SJCRH30 (cell line): ENCODE results near the gene MAPK14. TPM values are rescaled to one million over a fixed set of nuclear protein-coding genes. Genes with fewer than 3 reads are reported as not detected.
"Not testable (repeated sequence)": the region's sequence is repeated elsewhere in the genome, so short reads cannot be mapped to it uniquely, and the experiment has no call there.

ENCODE experiments used
- DNase-seq, 2 experiments: peaks; one replicate each; pipeline ENCODE4 v3.0.0-alpha.2; 2015 to 2020
- H3K27ac ChIP-seq: fragments of 250-450 bp; sonication (Bioruptor Pico); 2 replicates; pipeline ENCODE4 v1.5.1; 2020; ENCODE audit warnings: mild to moderate bottlenecking, moderate library complexity
- H3K27me3 ChIP-seq: fragments of 250-450 bp; sonication (Bioruptor Pico); 2 replicates; pipeline ENCODE4 v1.5.1; 2020; ENCODE audit warnings: mild to moderate bottlenecking, moderate library complexity
- H3K36me3 ChIP-seq: fragments of 250-450 bp; sonication (Bioruptor Pico); 2 replicates; pipeline ENCODE4 v1.5.1; 2020; ENCODE audit warnings: mild to moderate bottlenecking, moderate library complexity
- H3K4me1 ChIP-seq: fragments of 250-450 bp; sonication (Bioruptor Pico); 2 replicates; pipeline ENCODE4 v1.5.1; 2020; ENCODE audit warnings: mild to moderate bottlenecking, moderate library complexity
- H3K4me3 ChIP-seq: fragments of 250-450 bp; sonication (Bioruptor Pico); 2 replicates; pipeline ENCODE4 v1.5.1; 2020; ENCODE audit warnings: mild to moderate bottlenecking, moderate library complexity
- H3K9me3 ChIP-seq: fragments of 250-450 bp; sonication (Bioruptor Pico); replicated peaks from 2 replicates; pipeline ENCODE4 v1.5.1; 2020; ENCODE audit warnings: mild to moderate bottlenecking, moderate library complexity
- total RNA-seq: library from RNA; depleted of rRNA; stranded (reverse); fragments of >200 nt; shearing (Covaris generic); gene quantifications from 2 replicates; pipeline ENCODE4 v1.2.3, GENCODE V29; 2014; rRNA removed

The MAPK14 gene
- total RNA-seq: 41.0 and 43.8 TPM in 2 replicates

DNA sequence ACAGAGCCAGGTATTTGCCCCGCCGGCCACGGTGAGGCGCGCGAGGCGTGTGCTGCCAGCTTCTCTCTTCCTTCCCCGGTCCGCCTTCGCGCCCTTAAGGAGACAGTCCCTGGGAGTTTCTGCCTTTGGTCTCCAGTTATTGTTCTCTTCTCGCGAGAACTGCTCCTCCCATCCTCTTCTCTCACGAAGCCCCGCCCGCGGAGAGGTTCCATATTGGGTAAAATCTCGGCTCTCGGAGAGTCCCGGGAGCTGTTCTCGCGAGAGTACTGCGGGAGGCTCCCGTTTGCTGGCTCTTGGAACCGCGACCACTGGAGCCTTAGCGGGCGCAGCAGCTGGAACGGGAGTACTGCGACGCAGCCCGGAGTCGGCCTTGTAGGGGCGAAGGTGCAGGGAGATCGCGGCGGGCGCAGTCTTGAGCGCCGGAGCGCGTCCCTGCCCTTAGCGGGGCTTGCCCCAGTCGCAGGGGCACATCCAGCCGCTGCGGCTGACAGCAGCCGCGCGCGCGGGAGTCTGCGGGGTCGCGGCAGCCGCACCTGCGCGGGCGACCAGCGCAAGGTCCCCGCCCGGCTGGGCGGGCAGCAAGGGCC lies at the start of gene MAPK14:
TSS of gene MAPK14 (plus strand) at position 308 of the 587 bp plus-strand sequence. CDS start 350 bp downstream, outside the sequence.
- Histone ChIP-seq H3K36me3 (no peaks in the 10 kb centered on the region), H3K27ac (peak within 1 kb of the TSS; percentile 36), H3K4me1 (no peaks in the 10 kb centered on the region), H3K4me3 (peak within 1 kb of the TSS; percentile 87), H3K9me3 (no peaks in the 10 kb centered on the region), H3K27me3 (no peaks in the 10 kb centered on the region)
- peak; percentile 99 to 100 for DNase-seq

DNA sequence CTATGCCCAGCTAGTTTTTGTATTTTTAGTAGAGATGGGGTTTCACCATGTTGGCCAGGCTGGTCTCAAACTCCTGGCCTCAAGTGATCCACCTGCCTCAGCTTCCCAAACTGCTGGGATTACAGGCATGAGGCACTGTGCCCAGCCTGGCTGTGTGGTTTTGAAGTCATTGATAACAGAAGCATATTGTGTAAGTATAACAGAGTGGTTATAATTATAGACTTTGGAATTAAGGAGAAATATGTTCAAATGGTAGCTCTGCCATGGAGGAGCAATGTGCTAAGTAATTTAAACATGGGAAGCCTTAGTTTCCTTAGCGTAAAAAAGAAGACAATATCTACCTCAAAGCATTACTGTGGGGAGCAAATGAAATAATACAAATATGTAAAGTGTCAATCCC lies 47.5 kb upstream of the MAPK14 start:
- DNase-seq, H3K4me3 ChIP-seq, H3K9me3 ChIP-seq, H3K27ac ChIP-seq, H3K36me3 ChIP-seq, H3K27me3 ChIP-seq, H3K4me1 ChIP-seq: not testable (repeated sequence)

DNA sequence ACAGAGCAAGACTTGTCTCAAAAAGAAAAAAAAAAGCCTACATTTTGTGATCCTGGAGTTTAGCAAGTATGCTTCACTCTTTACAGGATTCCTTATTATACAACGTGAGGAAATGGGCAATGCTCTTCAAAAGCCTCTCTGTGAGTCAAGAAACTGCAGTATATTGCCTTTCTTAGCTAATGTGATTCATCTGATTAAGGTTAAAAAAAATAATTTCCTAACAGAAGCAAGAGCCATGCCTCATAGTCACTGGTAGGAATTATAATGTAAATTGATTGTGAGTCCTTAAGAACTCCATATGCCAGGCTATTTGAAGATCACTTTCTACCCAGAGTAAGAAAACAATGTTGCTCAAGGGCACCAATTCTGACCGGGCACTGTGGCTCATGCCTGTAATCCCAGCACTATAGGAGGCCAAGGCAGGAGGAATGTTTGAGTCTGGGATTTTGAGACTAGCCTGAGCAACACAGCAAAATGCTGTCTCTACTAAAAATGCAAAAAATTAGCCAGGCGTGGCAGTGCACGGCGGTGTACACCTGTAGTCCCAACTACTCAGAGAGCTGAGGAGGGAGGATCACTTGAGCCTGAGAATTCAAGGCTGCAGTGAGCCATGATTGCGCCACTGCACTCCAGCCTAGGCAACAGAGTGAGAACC lies 46.5 kb upstream of the MAPK14 start:
- no peaks in the 10 kb centered on the region for H3K9me3 ChIP-seq
- H3K27ac ChIP-seq: no peak overlapping the region
- H3K36me3 ChIP-seq: no peaks in the 10 kb centered on the region
- no peak overlapping the region for H3K4me3 ChIP-seq
- H3K4me1 ChIP-seq: no peaks in the 10 kb centered on the region
- no peak for DNase-seq
- H3K27me3 ChIP-seq: no peaks in the 10 kb centered on the region

DNA sequence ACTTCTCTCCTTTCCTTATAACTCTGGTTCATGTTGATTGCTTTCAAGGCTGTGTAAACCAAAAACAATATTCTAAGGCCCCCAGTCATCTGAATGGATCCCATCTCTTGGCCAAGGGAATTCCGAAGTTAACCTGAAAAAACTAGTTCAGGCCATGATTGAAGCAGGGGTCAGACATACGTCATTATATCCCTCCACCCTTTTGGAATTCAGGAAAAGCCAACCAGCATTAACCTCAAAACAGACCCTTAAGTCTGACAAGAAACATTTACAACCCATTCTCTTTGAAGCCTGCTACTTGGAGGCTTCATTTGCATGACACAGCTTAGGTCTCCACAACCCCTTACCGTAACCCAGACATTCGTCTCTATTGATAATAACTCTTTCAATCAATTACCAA lies 42.9 kb upstream of the MAPK14 start:
- Histone ChIP-seq H3K36me3 (no peaks in the 10 kb centered on the region), H3K9me3 (no peaks in the 10 kb centered on the region), H3K27me3 (no peaks in the 10 kb centered on the region), H3K4me1 (no peaks in the 10 kb centered on the region), H3K27ac (no peak overlapping the region), H3K4me3 (no peak overlapping the region)
- DNase-seq: no peak

DNA sequence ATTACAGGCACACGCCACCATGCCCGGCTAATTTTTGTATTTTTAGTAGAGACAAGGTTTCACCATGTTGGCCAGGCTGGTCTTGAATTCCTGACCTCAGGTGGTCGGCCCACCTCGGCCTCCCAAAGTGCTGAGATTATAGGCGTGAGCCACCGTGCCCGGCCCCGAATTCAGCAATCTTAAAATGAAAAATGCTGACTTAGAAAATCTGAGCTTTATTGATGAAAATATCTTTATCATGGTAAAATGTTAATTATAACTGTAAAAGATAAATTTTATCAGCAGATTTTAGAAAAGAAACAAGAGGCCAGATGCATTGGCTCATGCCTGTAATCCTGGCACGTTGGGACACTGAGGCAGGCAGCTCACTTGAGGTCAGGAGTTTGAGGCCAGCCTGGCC lies 39.6 kb upstream of the MAPK14 start:
- not testable (repeated sequence) for H3K27ac ChIP-seq, H3K9me3 ChIP-seq, H3K4me3 ChIP-seq, H3K36me3 ChIP-seq, H3K4me1 ChIP-seq, H3K27me3 ChIP-seq, DNase-seq

DNA sequence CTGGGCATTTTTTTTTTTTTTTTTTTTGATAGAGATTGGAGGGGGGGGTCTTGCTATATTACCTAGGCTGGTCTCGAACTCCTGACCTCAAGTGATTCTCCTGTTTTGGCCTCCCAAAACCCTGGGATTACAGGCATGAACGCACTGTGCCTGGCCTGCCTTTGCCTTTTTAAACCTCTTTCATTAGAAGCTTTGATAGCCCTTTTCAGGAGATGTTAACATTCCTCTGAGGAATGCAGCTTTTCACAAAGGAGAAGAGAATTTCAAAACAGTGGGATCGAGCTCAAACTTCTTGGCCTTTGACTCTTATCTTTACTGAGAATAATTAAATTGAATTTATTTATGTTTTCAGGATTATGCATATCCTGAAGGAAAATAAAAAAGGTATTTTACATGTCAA lies 34.5 kb upstream of the MAPK14 start:
- no peaks in the 10 kb centered on the region for H3K4me1 ChIP-seq
- DNase-seq: no peak
- no peaks in the 10 kb centered on the region for H3K36me3 ChIP-seq

DNA sequence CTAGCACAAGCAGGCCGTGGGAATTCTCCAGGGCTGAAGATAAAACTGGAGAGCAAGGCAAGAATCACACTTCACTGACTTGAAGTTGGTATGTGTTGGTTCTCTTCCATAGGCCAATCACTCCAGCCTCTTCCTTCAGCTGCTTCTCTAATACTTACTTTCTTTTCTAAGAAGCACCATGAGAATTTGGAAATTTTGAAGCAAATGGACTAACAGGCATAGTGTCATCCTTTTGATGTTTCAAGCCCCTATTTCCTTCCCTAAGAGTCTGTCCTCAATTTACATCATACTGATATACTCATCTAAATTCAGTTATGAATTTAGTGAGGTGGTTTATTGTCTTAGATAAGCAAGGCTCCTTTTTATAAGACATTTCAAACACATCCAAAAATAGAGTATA lies 27.2 kb upstream of the MAPK14 start:
- Histone ChIP-seq H3K36me3 (no peaks in the 10 kb centered on the region), H3K9me3 (no peaks in the 10 kb centered on the region), H3K27me3 (peaks cover 4% of the 10 kb centered on the region; the same call in 1 of the 2 replicates), H3K4me1 (no peaks in the 10 kb centered on the region), H3K4me3 (no peak overlapping the region), H3K27ac (no peak overlapping the region)
- no peak for DNase-seq

More for the DNA sequence above, 34.5 kb upstream of the MAPK14 start:
- H3K9me3 ChIP-seq: no peaks in the 10 kb centered on the region
- H3K4me3 ChIP-seq: no peak overlapping the region
- H3K27ac ChIP-seq: no peak overlapping the region
- peaks cover 12% of the 10 kb centered on the region; the same call in 1 of the 2 replicates for H3K27me3 ChIP-seq

DNA sequence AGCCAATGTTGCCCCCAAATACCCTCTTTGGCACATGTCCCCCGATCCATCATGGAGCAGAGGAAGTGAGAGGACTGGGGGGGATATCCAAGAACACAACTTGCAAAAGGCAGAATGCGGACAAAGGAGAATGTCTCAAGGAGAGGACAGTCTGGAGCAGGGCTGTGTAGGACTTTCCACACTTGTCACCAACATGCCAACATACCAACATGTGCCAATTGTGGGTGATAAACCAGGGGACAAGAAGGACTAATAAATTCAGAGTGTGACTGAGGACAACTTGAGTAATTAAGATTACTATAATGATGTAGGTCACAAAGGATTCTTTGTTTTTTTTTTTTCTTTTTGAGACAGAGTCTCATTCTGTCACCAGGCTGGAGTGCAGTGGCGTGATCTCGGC lies 11.9 kb upstream of the MAPK14 start:
- H3K4me1 ChIP-seq: no peaks in the 10 kb centered on the region
- H3K27me3 ChIP-seq: peaks cover 12% of the 10 kb centered on the region; the same call in 1 of the 2 replicates
- H3K4me3 ChIP-seq: no peak overlapping the region
- no peak overlapping the region for H3K27ac ChIP-seq
- no peak for DNase-seq
- no peaks in the 10 kb centered on the region for H3K36me3 ChIP-seq
- H3K9me3 ChIP-seq: no peaks in the 10 kb centered on the region

DNA sequence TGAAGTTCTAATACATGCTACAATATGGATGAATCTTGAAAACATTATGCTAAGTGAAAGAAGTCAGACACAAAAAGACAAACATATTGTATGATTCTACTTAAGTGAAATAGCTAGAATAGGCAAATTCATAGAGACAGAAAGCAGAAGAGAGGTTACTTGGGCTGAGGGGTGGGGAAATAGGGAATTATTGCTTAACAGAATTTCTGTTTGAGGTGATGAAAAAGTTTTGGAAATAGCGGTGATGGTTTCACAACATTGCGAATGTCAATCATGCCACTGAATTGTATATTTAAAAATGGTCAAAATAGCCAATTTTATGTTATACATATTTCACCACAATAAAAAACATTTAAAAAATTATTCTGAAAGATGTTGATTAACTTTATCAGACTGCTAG lies 9.3 kb upstream of the MAPK14 start:
- Histone ChIP-seq H3K27me3 (peaks cover 12% of the 10 kb centered on the region; the same call in 1 of the 2 replicates), H3K9me3 (no peaks in the 10 kb centered on the region), H3K4me1 (no peaks in the 10 kb centered on the region), H3K4me3 (no peak overlapping the region), H3K27ac (no peak overlapping the region), H3K36me3 (no peaks in the 10 kb centered on the region)
- DNase-seq: no peak

DNA sequence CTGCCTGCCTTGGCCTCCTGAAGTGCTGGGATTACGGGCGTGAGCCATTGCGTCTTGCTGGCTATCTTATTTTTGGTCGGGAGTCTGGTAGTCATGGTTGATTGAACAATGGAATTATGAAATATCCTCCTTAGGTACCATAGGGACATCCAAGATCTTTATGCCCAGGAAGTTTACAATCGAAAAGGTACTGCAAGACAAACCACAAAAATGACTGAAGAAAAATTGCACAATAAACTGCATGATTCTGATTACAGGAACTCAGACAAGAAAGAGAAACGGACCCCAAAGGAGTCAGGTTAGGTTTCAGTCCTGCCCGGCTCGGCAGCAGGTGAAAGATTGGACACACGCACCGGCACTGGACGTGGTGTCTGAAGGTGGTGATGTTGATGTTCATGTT lies 8.4 kb upstream of the MAPK14 start:
- Histone ChIP-seq H3K4me3 (no peak overlapping the region), H3K9me3 (no peaks in the 10 kb centered on the region), H3K27me3 (peaks cover 5% of the 10 kb centered on the region; the same call in 1 of the 2 replicates), H3K27ac (no peak overlapping the region), H3K36me3 (no peaks in the 10 kb centered on the region), H3K4me1 (no peaks in the 10 kb centered on the region)
- DNase-seq: no peak

DNA sequence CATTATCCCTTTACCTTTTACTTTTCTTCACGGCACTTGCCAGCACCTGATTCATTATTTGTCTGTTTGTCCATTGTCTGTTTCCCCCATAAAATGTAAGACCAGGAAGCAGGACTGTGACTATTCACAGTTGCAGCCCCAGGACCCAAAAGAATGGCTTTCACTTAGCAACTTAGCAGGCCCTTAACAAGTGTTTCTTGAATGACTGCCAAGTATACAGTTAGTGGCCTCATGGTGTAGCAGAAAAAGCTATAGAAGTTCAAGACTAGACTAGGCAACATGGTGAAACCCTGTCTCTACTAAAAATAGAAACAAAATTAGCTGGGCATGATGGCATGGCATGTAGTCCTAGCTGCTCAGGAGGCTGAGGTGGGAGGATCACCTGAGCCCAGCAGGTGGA lies 7.5 kb upstream of the MAPK14 start:
- H3K27ac ChIP-seq: no peak overlapping the region
- DNase-seq: no peak
- H3K4me1 ChIP-seq: no peaks in the 10 kb centered on the region
- H3K36me3 ChIP-seq: no peaks in the 10 kb centered on the region
- 0 out of 2 replicates have a peak, but pooled peaks cover 2% of the 10 kb centered on the region for H3K27me3 ChIP-seq
- H3K9me3 ChIP-seq: no peaks in the 10 kb centered on the region
- no peak overlapping the region for H3K4me3 ChIP-seq

DNA sequence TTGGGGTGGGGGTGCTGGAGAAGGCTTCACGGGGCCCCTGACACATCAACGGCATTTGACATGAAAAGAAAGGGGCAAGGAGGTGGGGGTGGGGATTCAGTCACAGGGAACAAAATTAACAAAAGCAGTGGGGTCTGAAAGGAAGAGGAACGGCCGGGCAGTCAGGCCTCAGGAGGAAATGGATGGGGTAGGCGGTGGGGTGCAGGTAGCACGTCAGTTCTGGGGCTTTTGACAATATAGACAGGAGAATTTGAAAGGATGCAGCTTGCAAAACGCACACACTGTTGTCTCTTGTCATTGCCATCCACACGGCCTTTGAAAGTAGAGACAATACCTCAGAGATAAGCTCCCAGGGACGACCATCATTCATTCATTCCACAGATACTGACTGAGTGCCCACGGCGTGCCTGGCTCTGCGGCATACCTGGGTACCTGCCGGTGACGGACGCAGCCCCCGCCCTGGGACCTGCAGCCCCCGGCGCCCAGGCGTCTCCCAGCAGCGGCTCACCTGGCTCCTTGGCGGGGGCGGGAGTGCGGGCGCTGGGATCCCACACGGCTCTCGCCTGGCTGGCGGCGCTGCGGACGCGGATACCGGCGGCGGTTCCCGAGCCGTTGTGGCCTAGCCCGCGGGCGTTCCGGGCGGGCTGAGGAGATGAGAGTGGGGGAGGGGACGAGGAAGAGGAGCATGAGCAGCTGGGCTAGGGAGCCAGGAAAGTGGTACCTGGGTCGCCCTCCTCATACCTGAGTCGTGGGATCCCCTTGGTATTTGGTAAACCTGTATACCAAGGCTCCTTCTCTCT lies 3.4 kb upstream of the MAPK14 start, which contains the start of gene SLC26A8:
TSS of gene SLC26A8 (minus strand) at position 646 of the 800 bp plus-strand sequence. CDS start 4,934 bp downstream, outside the sequence.
- no peak for DNase-seq

DNA sequence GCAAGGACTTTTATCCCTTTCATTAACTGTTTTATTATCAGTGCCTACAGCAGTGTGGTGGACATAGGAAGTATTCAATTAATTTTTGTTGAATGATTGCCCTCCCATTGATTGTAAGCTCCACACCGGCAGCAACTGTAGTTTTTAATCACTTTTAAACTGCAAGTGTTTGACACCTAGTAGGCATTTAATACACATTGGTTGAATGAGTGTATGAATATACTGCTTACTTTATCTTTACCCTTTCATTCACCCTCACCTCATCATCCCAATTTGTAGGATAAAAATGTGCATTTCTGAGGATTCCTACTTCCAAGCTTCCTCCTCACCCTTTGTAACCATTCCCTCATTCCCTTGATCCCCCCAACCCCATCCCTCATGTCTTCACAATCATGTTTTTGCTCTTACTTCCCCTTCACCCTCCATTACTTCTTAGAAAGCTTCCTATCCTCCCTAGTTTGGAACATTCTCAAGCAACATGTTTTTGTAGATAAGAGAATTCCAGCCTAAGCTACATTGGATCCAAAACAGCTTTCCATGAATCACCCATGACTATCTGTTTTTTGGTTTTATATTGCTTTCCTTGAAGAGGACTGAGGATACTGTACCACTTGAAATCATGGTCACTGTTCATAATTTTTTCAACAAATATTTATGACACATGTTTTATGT lies 2.2 kb upstream of the MAPK14 start:
- Histone ChIP-seq H3K36me3 (no peaks in the 10 kb centered on the region), H3K4me3 (no peak overlapping the region), H3K27me3 (no peaks in the 10 kb centered on the region), H3K9me3 (no peaks in the 10 kb centered on the region), H3K4me1 (no peaks in the 10 kb centered on the region), H3K27ac (no peak overlapping the region)
- DNase-seq: no peak

More for the DNA sequence above, 3.4 kb upstream of the MAPK14 start, which contains the start of gene SLC26A8:
- Histone ChIP-seq H3K36me3 (no peaks in the 10 kb centered on the region), H3K27me3 (no peaks in the 10 kb centered on the region), H3K4me1 (no peaks in the 10 kb centered on the region), H3K4me3 (no peak within 1 kb of the TSS), H3K27ac (no peak within 1 kb of the TSS), H3K9me3 (no peaks in the 10 kb centered on the region)

DNA sequence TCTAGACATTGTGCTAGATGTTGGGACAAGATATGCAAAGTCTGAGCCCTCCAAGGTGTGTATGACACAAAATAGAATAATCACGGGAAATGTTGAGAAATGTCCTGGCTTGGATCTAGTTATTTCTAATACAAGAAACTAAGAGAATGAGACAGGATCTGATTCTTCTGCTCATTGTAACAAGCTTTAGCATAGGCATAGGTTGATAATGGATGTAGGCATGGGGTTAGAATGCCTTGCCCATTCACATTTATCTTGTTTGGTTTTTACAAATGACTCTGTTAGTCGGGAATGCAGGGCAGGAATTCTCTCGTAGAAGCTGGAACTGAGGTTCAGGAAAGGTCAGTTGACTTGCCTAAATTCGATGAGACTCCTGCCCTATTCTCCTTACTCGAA lies 1.7 kb upstream of the MAPK14 start:
- no peaks in the 10 kb centered on the region for H3K27me3 ChIP-seq
- no peaks in the 10 kb centered on the region for H3K9me3 ChIP-seq
- DNase-seq: no peak
- H3K4me3 ChIP-seq: no peak overlapping the region
- H3K4me1 ChIP-seq: no peaks in the 10 kb centered on the region
- no peak overlapping the region for H3K27ac ChIP-seq
- H3K36me3 ChIP-seq: no peaks in the 10 kb centered on the region
